Metanephros (tissue), 1 donor: ENCODE results near the gene G0S2. TPM values are rescaled to one million over a fixed set of nuclear protein-coding genes. Genes with fewer than 3 reads are reported as not detected.

Experiments used
- total RNA-seq: library from RNA; depleted of rRNA; stranded (reverse); fragments of >200 nt; gene quantifications from one replicate; pipeline ENCODE4 v1.2.3, GENCODE V29; 2014

Gene G0S2, protein sequence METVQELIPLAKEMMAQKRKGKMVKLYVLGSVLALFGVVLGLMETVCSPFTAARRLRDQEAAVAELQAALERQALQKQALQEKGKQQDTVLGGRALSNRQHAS
- total RNA-seq = 41.5 TPM

DNA sequence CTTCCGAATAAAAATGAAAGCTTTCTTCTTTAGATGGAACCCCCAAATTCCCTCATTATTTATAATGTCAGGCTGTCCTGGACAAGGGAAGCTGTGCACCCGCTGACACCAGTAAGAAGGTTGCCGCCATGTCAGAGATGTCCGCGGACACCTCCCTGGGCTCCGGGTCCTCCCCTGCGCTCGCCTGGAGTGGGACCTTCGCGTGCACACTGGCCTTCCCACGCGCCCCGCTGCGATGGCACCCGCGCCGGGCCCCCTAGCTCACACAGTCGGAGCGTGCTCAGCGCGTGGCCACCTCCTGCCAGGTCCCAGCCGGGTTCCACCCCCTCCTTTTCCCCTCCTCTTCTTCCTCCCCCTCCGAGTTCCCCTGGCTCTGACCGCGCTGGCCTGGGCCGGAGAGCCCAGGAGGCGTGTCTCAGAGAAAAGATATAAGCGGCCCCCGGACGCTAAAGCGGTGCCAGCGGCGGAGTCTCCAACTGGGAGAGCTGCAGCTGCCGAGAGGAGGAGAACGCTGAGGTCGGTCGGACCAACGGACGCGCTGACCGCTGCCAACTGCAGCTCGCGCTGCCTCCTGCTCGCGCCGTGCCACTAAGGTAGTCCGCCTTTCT, at the start of gene G0S2:
TSS of gene G0S2 (plus strand) at position 456 of the 608 bp plus-strand sequence. CDS start 273 bp downstream, outside the sequence.

DNA sequence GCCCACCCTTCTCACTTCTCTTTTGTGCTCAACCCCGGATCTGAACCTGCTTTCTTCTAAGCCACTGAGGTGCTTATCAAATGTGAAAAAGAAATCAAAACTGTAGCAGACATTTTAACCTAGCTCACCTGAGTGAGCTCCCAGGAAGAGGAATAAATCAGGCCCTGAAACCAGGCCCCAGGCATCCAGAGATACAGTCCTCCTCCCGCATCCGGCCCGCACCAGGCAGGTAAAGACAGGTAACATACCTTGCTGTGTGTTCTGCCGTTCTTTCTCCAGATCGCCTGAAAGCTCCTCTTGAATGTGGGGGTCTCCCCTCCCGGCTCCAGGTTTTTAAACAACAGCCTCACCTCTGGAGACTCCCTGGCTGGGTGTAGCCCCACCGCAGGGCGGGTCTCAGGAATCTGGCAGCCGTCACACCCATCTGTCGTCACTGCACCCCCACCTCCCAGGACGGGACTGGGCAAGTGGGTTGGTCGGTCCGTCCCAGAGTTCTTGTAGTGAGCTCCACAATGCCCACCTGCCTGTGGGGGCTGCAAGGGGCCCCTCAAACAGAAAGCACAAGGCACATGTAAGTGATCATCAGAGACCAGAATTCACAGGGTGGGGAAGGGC, 23.0 kb upstream of the G0S2 start, which contains the start of gene LAMB3:
TSS of gene LAMB3 (minus strand) at position 305 of the 615 bp plus-strand sequence. CDS start 1,481 bp downstream, outside the sequence.

DNA sequence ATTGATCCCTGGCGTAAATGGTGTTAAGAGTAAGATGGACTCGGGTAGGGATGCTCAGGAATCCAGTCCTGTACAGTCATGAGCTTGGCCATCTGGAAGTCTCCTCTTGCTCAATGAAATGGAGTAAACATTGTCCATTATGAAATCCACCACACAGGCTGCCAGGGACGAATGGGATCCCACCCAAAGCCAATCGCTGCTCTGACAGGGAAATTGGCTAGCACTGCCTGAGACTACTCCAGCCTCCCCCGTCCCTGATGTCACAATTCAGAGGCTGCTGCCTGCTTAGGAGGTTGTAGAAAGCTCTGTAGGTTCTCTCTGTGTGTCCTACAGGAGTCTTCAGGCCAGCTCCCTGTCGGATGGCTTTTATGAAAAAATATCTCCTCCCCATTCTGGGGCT, 29.4 kb downstream of the G0S2 start, which contains the start of gene HSD11B1:
TSS of gene HSD11B1 (plus strand) at position 263 of the 400 bp plus-strand sequence. CDS start at position 360, 97 bp downstream.

Other genes starting within 250 kb of the G0S2 start
- gene CAMK1G, start 91.7 kb upstream of the G0S2 start, total RNA-seq = 2.7 TPM
- gene LAMB3, start 23.0 kb upstream of the G0S2 start, total RNA-seq = 2.3 TPM
- 0.12 TPM for gene HSD11B1, start 29.4 kb downstream of the G0S2 start, total RNA-seq
- 4.3 TPM for gene TRAF3IP3, start 80.6 kb downstream of the G0S2 start, total RNA-seq
- 2.6 TPM for gene C1orf74, start 109.1 kb downstream of the G0S2 start, total RNA-seq
- 16.0 TPM for gene IRF6, start 130.7 kb downstream of the G0S2 start, total RNA-seq
- gene UTP25, start 152.6 kb downstream of the G0S2 start, total RNA-seq = 7.2 TPM